Left hindlimb (tissue), 1 donor: ENCODE results near the gene SRD5A1.

Experiments used
- DNase-seq: peaks from one replicate; pipeline ENCODE4 v3.0.0-alpha.2; 2018

SRD5A1 gene

GRCh38 chr5:6692906-6693305 is 59.7 kb downstream of the SRD5A1 start:
- no peak for DNase-seq

GRCh38 chr5:6698696-6699095 is 65.5 kb downstream of the SRD5A1 start:
- DNase-seq = no peak

DNA sequence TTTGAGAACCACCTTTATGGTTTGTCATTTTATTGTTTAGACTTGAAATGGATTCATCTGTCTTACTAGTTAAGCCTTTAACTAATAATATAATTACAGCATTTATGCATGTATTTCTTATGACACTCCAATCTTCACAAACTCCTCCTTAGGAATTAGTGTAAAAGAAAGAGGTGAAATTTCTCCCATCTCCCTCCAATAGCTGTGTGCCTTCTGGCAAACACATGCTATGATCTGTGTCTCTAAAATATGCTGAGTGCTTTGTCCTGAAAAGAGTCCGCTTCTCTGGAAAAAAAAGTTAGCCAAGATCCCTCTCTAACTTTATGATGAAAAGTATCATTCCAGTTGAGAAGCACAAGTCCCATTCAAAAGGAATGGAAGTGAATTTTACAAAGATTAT is 66.1 kb downstream of the SRD5A1 start:
- no peak for DNase-seq

DNA sequence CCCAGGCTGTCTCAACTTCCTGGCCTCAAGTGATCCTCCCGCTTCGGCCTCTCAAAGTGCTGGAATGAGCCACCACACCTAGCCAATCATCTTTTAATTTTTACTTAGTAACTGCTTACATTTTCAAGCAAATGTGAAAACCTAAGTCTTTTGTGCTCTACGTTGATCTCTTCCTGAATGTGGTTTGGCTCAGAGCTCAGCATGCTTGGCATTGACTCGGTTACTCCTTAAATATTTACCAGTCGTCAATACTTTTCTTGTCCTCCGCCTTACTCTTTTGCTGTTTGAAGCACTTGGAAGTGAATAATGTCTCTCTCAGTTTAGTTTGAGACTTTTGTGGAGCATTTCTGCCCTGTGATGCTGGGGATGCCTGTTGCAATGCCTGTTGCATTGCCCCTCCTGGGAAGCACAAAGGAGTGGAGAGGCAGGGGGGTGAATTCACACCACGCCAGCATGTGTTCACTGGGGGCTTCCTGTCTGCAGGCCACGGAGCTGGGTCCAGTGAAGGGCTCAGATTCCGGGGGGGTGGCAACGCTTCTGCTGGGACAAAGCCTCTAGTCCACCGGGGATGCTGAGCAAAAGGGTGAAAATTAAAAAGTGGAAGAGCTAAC is 66.9 kb downstream of the SRD5A1 start:
- no peak for DNase-seq

DNA sequence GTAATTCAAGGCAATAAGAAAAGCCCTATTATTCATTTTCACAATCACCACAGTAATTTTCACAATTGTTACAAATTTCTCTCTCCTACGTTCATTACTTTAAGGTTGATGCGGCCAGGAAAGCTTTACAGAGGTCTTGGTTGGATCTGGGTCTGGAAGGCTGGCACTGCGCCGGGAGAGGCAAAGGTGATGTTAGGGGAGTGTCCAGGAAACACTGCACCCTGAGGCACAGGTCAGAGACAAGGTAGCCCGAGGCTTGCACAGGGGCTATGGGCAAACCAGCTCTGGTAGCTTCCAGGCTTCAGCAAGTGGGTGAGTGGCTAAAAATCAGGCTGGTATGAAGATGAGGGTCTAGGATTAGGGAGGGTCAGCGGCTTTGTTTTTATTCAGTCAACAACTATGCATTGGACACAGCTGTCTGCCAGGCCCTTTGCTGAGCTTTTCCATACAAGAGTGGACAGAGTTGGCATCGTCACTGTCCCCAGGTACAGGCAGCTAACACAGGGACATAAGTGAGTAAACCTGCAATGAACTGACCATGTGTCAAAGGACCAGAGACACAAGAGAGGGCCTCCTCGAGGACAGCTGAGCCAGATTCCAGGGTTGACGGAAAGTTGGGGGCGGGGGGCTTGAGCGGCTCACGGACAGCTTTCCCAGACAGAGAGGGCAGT is 67.6 kb downstream of the SRD5A1 start:
- no peak for DNase-seq

DNA sequence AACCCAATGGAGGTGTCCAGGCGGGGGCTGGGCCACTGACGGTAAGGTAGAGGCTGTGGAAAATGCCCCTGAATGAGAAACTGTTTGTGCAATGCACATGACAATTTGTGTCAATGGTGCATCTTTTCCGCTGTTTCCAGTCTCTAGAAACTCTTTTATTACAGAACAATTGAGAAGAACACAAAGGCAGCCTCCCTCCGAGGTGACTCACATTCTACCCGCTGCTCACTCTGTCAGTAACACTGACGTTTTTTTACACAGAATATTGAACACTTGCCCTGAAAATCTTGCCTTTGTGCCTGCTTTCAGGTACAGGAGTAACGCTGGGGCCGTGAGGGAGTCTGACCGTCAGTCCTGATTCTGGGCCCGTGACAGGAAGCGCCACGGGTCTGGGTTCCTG is 68.3 kb downstream of the SRD5A1 start:
- DNase-seq = no peak

DNA sequence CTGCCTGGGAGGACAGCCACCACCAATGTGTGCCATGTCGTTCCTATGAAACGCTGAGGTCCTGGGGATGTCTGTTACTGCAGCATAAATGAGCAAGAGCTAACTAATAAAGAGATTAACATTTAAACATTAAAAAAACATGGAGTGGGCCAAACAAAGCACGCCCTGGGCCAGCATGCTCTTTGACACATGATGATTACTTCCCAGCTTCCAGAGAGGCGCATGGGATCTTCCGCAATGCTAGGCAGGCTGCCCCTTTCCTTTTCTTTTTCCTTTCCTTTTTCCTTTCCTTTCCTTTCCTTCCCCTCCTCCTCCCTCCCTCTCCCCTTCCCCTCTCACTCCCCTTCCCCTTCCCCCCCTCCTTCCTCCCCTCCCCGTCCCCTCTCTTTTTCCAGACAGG is 69.4 kb downstream of the SRD5A1 start:
- DNase-seq = no peak

DNA sequence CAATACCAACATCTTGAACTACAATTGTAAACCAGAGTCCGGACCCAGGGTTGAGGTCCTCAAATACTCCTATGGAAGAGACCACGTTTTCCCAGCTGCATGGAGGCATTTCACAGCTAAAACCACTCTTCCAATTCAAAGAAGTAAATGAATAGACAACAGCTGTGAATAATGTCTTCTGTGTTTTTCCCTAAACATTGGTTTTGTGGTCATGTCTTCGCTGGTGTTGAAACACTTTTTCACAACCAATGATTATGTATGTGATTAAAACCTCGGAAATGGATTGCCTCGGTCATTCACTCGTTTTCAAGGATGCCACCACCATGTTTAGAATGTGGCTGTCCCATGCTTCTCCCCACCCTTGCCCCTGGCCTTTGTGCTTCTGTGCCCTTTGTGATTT is 70.6 kb downstream of the SRD5A1 start:
- no peak for DNase-seq

- DNase-seq = peak; percentile 61
Observed at GRCh38 chr5:6704361-6704851, 71.2 kb downstream of the SRD5A1 start.

GRCh38 chr5:6705088-6705487 is 71.8 kb downstream of the SRD5A1 start:
- no peak for DNase-seq

- DNase-seq = no peak
Observed at GRCh38 chr5:6705959-6706358, 72.7 kb downstream of the SRD5A1 start.

GRCh38 chr5:6707852-6708251 is 74.6 kb downstream of the SRD5A1 start:
- DNase-seq = no peak

DNA sequence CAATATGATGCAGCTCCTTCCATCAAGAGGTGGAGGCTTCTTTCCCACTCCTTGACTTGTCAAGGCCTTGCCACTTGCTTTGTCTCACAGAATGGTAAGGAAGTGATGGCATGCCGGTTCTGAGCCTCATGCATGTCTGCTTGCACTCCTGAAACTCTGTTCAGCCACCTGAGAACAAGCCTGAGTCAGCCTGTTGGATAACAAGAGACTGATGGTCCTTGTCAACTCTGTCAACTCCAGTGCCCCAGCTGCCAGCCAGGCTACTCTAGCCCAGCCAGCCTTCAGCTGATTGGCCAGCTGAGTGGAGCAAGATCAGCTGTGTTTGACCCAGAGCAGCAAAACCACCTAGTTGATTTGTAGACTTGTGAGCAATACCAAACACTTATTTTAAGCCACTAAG is 75.6 kb downstream of the SRD5A1 start:
- DNase-seq = no peak

DNA sequence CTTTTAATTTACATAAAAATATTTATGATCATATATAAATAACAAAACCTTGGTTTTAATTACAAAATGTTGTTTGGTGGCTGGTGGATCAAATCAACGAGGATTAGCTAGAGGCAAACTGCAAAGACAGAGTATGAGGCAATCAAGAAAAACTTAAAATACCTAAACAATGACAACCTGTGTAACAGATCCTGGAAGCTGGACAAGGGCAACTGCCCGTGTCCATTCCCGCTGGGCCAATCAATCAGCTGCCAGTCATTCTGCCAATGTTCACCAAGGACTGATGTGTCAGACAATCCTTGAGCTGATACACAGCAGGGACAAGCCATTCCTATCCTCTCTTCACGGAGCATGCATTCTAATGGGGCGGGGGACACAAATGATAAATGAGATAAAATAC is 76.8 kb downstream of the SRD5A1 start:
- DNase-seq = no peak

GRCh38 chr5:6710551-6711318 is 77.5 kb downstream of the SRD5A1 start:
- DNase-seq = no peak

DNA sequence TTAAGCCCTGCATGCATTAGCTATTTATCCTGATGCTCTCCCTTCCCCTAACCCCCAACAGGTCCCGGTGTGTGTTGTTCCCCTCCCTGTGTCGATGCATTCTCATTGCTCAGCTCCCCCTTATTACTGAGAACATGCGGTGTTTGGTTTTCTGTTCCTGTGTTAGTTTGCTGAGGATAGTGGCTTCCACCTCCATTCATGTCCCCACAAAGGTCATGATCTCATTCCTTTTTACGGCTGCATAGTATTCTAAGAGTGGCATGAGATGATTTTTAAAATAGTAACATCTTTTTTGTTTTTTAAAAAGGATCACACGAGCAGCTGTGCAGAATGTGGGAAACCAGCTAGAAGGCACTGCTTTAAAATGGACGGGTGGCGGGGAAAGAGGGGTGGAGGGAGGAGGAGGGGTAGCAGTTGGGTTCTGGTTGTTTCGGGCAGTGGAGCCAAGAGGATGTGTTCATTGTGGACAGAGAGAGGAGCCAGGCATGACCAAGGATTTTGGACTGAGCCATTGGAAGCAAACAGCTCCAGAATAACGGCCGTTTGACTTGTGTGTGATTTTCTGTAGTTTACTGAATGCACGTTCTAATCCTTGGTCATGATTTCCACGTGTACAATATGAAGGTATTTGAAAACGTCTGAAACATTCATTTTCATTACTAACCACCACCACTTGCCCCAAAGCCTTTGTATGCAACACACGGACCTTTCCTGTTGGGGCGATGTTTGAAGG is 78.3 kb downstream of the SRD5A1 start:
- no peak for DNase-seq

DNA sequence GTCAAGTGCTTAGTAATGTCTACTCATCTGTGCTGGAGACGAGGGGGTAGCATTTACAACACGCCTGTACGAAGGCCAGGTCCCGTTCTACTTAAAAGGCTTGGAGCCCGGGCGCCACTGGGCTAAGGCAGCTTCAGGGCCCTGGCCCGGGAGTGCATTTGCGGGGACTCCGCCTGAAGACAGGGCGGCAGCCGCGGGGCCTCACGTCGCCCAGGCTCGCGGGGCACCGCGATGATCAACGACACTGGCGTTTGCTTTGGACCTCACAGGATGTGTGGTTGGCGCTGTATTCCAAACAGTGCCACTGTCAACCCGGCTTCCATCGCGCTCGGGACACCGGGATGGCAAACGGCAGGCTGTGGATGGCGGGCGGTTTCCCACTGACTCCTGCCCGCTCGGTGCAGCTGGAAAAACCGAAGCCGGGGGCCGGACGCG is 78.9 kb downstream of the SRD5A1 start:
- DNase-seq = peak; percentile 46

DNA sequence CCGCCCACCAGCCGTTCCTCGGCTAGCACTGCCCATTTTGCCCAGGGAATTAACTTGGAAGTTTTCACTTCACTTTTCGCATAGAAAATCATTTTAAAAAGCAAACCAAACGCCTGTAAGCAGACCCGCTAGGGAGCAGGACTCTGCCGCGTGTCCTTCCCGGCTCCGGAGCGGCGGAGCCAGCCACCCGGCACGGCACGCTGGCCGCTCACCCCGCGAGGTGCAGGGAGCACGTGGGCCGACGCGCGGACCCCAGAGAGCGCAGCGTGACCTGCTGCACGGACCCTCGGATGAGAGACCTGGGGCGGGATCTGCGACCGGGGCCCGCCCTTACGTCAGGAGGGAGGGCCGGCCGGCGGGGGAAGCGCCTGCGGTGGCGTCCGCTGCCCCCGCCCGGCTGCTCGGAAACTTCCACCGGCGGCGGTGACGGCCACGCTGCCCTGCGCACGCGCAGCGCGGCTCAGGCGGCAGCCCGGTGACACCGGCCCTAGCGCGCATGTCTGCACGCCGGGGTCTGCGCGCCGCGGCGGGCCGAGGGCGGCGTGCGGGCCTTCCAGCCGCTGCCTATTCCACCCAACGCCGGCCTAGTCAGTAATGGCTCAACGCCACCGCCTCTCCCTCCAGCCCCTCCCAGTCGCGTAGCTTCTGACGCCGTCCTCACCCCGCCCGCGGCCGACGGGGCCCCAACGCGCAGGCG is 79.5 kb downstream of the SRD5A1 start:
- peak; percentile 99 for DNase-seq

DNA sequence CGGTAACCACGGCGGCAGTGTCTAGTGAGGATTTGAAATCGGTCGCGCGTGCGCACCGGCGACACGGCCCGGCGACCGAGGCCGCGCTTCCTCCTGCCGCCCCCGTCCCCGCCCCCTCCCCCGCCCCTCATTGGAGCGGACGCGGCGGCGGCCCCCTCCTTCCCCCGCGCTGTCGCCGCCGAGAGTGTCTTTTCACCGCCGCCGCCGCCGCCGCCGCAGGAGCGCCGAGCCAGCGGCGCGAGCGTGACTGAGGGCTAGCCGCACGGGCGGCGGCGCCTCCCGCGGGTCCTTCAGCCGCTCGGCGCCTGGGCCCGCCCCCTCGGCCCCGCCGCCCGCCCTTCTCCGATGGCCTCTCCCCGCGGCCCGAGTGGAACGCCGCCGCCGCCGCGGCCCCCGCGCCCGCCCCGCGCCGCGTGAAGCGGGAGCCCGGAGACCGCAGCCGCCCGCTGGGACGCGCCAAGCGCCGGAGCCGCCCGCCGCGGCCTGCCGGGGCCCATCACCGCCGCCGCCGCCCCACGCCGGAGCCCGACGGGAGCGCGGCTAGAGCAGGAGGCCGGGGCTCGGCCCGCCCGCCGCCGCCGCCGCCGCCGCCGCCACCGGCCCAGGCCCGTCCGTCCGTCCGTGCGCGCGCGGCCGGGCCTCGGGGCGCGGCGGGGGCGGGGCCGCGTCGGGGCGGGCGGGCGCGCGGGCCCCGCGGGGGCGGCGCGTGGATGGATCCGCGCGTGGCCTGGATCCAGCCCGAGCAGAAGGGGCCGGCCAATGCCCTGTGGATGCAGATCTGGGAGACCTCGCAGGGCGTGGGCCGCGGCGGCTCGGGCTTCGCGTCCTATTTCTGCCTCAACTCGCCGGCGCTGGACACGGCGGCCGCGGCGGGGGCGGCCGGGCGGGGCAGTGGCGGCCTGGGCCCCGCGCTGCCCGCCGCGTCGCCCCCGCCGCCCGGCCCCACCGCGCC is 80.3 kb downstream of the SRD5A1 start, which contains the start of gene TENT4A:
Gene TENT4A, plus strand, starts transcription at position 159 of the 952 bp plus-strand sequence. Its CDS starts 552 bp downstream, at position 711.
- DNase-seq = no peak

DNA sequence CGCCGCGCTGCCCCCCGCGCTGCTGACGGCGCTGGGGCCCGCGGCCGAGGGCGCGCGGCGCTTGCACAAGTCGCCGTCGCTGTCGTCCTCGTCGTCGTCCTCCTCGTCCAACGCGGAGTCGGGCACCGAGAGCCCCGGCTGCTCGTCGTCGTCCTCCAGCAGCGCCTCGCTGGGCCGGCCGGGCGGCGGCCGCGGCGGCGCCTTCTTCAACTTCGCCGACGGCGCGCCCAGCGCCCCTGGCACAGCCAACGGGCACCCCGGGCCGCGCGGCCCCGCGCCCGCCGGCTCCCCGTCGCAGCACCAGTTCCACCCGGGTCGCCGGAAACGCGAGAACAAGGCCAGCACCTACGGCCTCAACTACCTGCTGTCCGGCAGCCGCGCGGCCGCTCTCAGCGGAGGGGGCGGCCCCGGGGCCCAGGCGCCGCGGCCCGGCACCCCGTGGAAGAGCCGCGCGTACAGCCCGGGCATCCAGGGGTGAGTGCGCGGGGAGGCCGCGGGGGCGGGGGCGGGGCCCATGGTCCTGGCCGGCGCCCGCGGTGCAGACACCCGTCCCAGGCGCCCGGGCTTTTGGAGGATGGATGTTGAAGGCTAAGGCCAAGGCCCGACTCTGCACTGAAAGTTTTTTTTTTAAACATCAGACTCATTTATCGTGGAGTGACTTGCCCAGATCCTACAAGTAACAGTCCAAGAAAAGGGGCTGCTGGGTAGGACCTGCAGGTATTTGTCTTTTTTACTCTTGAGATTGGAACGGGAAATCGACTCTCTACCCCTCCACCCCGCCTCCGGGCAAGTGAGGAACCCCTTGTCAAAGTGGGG is 81.2 kb downstream of the SRD5A1 start:
- DNase-seq = peak; percentile 60
